Smooth muscle cell (in vitro differentiated cells): ENCODE results near the gene COL7A1. TPM values are rescaled to one million over a fixed set of nuclear protein-coding genes. Genes with fewer than 3 reads are reported as not detected.

Experiments
- DNase-seq: peaks from one replicate; lab custom pipeline; 2025; ENCODE audit not compliant: unreplicated experiment; lab: John Stamatoyannopoulos, UW
- H2AFZ ChIP-seq: fragments of 200-600 bp; sonication (generic); 2 replicates; pipeline ENCODE4 v1.6.0; 2016; ENCODE audit warnings: antibody characterized with exemption, low read depth, mild to moderate bottlenecking
- H3F3A ChIP-seq: fragments of 200-600 bp; sonication (generic); 2 replicates; pipeline ENCODE4 v1.6.0; 2017; ENCODE audit warnings: antibody characterized with exemption, low read depth
- H3K27ac ChIP-seq: fragments of 200-600 bp; sonication (generic); 2 replicates; pipeline ENCODE4 v1.5.1; 2016; ENCODE audit warnings: low read depth, mild to moderate bottlenecking
- H3K27me3 ChIP-seq: fragments of 200-600 bp; sonication (generic); 2 replicates; pipeline ENCODE4 v1.6.1; 2016; ENCODE audit warnings: low read depth, mild to moderate bottlenecking
- H3K36me3 ChIP-seq: fragments of 200-600 bp; sonication (generic); 2 replicates; pipeline ENCODE4 v1.5.1; 2016; ENCODE audit warnings: low read depth
- H3K4me1 ChIP-seq: fragments of 200-600 bp; sonication (generic); 2 replicates; pipeline ENCODE4 v1.5.1; 2016; ENCODE audit warnings: low read depth
- H3K4me2 ChIP-seq: fragments of 200-600 bp; sonication (generic); 2 replicates; pipeline ENCODE4 v1.6.0; 2016; ENCODE audit warnings: mild to moderate bottlenecking
- H3K4me3 ChIP-seq: fragments of 200-600 bp; sonication (generic); 2 replicates; pipeline ENCODE4 v1.5.1; 2016; ENCODE audit warnings: mild to moderate bottlenecking
- H3K79me2 ChIP-seq: fragments of 200-600 bp; sonication (generic); 2 replicates; pipeline ENCODE4 v1.6.0; 2016; ENCODE audit warnings: low read depth, mild to moderate bottlenecking
- H3K9ac ChIP-seq: fragments of 200-600 bp; sonication (generic); 2 replicates; pipeline ENCODE4 v1.6.0; 2016; ENCODE audit warnings: low read depth
- H3K9me3 ChIP-seq: fragments of 200-600 bp; sonication (generic); replicated peaks from 2 replicates; pipeline ENCODE4 v1.5.1; 2016; ENCODE audit warnings: low read depth
- H4K20me1 ChIP-seq: fragments of 200-600 bp; sonication (generic); 2 replicates; pipeline ENCODE4 v1.6.0; 2016; ENCODE audit warnings: low read depth
- CTCF ChIP-seq: fragments of 200-600 bp; sonication (generic); IDR thresholded peaks from 2 replicates; pipeline ENCODE4 v1.5.1; 2017; ENCODE audit warnings: borderline replicate concordance, mild to moderate bottlenecking, antibody characterized with exemption; ENCODE audit not compliant: insufficient read depth, poor library complexity, severe bottlenecking
- WGBS: methylation state at CpG from one replicate; pipeline ENCODE4 v1.1.7; 2016; ENCODE audit warnings: low lambda C conversion rate; 5-methylcytosine and 5-hydroxymethylcytosine counted together
- polyA plus RNA-seq: library from polyadenylated mRNA; unstranded; fragments of >200 nt; fragmentation: Nextera tagmentation; extraction: Ambion mirVana; gene quantifications from 2 replicates; pipeline ENCODE4 v1.2.1, GENCODE V29; 2016
- total RNA-seq: library from RNA; depleted of rRNA; stranded (reverse); fragments of >200 nt; gene quantifications from 2 replicates; pipeline ENCODE4 v1.2.3, GENCODE V29; 2014

The COL7A1 gene
- total and polyA plus RNA-seq, 2 experiments from 2014 or later, result 57.3 to 80.7 TPM

GRCh38 chr3:48631516-48632448 lies 36.7 kb upstream of the COL7A1 start:
- Histone ChIP-seq H2AFZ (no peak overlapping the region), H3K9ac (no peak overlapping the region), H3K4me2 (no peak overlapping the region)

GRCh38 chr3:48630833-48631232 lies 35.7 kb upstream of the COL7A1 start:
- Histone ChIP-seq H3K27me3 (no peaks in the 10 kb centered on the region), H3K27ac (no peak overlapping the region), H3K4me1 (no peaks in the 10 kb centered on the region), H3K9me3 (no peaks in the 10 kb centered on the region), H2AFZ (no peak overlapping the region), H3K4me2 (no peak overlapping the region), H3K79me2 (peaks cover 6% of the 10 kb centered on the region), H3K4me3 (no peak overlapping the region), H3K9ac (no peak overlapping the region), H4K20me1 (peaks cover 24% of the 10 kb centered on the region), H3F3A (no peaks in the 10 kb centered on the region), H3K36me3 (no peaks in the 10 kb centered on the region)
- no peak for DNase-seq
- WGBS, result 98% methylated on average over 11 of the region's 12 CpGs
- TF ChIP-seq CTCF, result no peak

More at GRCh38 chr3:48631516-48632448, 36.7 kb upstream of the COL7A1 start:
- H3K27me3 ChIP-seq, result no peaks in the 10 kb centered on the region
- peaks cover 24% of the 10 kb centered on the region for H4K20me1 ChIP-seq
- peaks cover 8% of the 10 kb centered on the region for H3K4me1 ChIP-seq
- no peaks in the 10 kb centered on the region for H3F3A ChIP-seq
- no peak for DNase-seq
- no peaks in the 10 kb centered on the region for H3K9me3 ChIP-seq
- no peak for TF ChIP-seq CTCF
- H3K79me2 ChIP-seq, result peaks cover 6% of the 10 kb centered on the region
- no peaks in the 10 kb centered on the region for H3K36me3 ChIP-seq
- H3K27ac ChIP-seq, result no peak overlapping the region
- 97% methylated on average over 19 of the region's 22 CpGs for WGBS
- no peak overlapping the region for H3K4me3 ChIP-seq

- peaks cover 6% of the 10 kb centered on the region for H3K79me2 ChIP-seq
- WGBS, result 94% methylated on average over 8 of the region's 8 CpGs
These were observed 35.3 kb upstream of the COL7A1 start for GRCh38 chr3:48630407-48630806.

More at GRCh38 chr3:48630407-48630806, 35.3 kb upstream of the COL7A1 start:
- H3F3A ChIP-seq, result no peaks in the 10 kb centered on the region
- no peaks in the 10 kb centered on the region for H3K9me3 ChIP-seq
- no peak for DNase-seq
- H3K4me1 ChIP-seq, result no peaks in the 10 kb centered on the region
- H3K27me3 ChIP-seq, result no peaks in the 10 kb centered on the region
- no peak overlapping the region for H2AFZ ChIP-seq
- H3K9ac ChIP-seq, result no peak overlapping the region
- peaks cover 24% of the 10 kb centered on the region for H4K20me1 ChIP-seq
- H3K27ac ChIP-seq, result no peak overlapping the region
- H3K36me3 ChIP-seq, result no peaks in the 10 kb centered on the region
- H3K4me2 ChIP-seq, result no peak overlapping the region
- TF ChIP-seq CTCF, result no peak
- no peak overlapping the region for H3K4me3 ChIP-seq
